Measurements from ENCODE around the gene KLHL22. TPM values are rescaled to one million over a fixed set of nuclear protein-coding genes. Genes with fewer than 3 reads are reported as not detected.
"Not testable (repeated sequence)": the region's sequence is repeated elsewhere in the genome, so short reads cannot be mapped to it uniquely, and the experiment has no call there.

The KLHL22 gene, protein sequence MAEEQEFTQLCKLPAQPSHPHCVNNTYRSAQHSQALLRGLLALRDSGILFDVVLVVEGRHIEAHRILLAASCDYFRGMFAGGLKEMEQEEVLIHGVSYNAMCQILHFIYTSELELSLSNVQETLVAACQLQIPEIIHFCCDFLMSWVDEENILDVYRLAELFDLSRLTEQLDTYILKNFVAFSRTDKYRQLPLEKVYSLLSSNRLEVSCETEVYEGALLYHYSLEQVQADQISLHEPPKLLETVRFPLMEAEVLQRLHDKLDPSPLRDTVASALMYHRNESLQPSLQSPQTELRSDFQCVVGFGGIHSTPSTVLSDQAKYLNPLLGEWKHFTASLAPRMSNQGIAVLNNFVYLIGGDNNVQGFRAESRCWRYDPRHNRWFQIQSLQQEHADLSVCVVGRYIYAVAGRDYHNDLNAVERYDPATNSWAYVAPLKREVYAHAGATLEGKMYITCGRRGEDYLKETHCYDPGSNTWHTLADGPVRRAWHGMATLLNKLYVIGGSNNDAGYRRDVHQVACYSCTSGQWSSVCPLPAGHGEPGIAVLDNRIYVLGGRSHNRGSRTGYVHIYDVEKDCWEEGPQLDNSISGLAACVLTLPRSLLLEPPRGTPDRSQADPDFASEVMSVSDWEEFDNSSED
- total RNA-seq (10 to 100 TPM; 17.9 to 25.8 (median 20.6) TPM), polyA plus RNA-seq (19.1 TPM)
- long read RNA-seq, donor 1, transcript KLHL22-201 (7 exons, 2,616 nt), result major isoform, 19 of 48 reads
- long read RNA-seq, donor 1, partial matches to known transcripts, result 16 of 48 reads
- long read RNA-seq, donor 1, other reads (novel, unspliced or antisense), result 13 of 48 reads
- long read RNA-seq, donor 2, transcript KLHL22-201 (7 exons, 2,616 nt), result major isoform, 31 of 46 reads
- long read RNA-seq, donor 2, partial matches to known transcripts, result 9 of 46 reads
- long read RNA-seq, donor 2, other reads (novel, unspliced or antisense), result 6 of 46 reads
- long read RNA-seq, donor 3, transcript KLHL22-201 (7 exons, 2,616 nt), result major isoform, 39 of 81 reads
- long read RNA-seq, donor 3, partial matches to known transcripts, result 19 of 81 reads
- long read RNA-seq, donor 3, other reads (novel, unspliced or antisense), result 23 of 81 reads
- long read RNA-seq, donor 4, transcript KLHL22-201 (7 exons, 2,616 nt), result major isoform, 20 of 40 reads
- long read RNA-seq, donor 4, partial matches to known transcripts, result 12 of 40 reads
- long read RNA-seq, donor 4, other reads (novel, unspliced or antisense), result 8 of 40 reads

GRCh38 chr22:20494978-20495860 lies at the start of gene KLHL22:
TSS of gene KLHL22 (minus strand) at chr22:20495795. CDS start at chr22:20489211, 6,584 bp downstream.
- ATAC-seq (peak; percentile 13 to 41), DNase-seq (peak in 2 of 3 donors; percentile 61 to 75)
- intact Hi-C loops (cut with DNase I), result loop anchor here in 1 of 4 donors (10.0 kb wide), 1 partner anchor 60 kb away; the partner anchor contains the start of gene SCARF2
- under 1% methylated on average over 108 of the region's 108 CpGs for WGBS
- H3K27ac ChIP-seq (ENCODE audit: low read length), result peak within 1 kb of the TSS; percentile 89
- peak within 1 kb of the TSS; percentile 88 for H3K4me3 ChIP-seq (ENCODE audit: low read length)
- peaks cover 2% of the 10 kb centered on the region for H3K4me1 ChIP-seq (ENCODE audit: control insufficient read depth, insufficient read depth, low read length)
- no peaks in the 10 kb centered on the region for H3K27me3 ChIP-seq (ENCODE audit: control insufficient read depth, insufficient read depth)
- no peaks in the 10 kb centered on the region for H3K9me3 ChIP-seq (ENCODE audit: control insufficient read depth, low read length)

DNA sequence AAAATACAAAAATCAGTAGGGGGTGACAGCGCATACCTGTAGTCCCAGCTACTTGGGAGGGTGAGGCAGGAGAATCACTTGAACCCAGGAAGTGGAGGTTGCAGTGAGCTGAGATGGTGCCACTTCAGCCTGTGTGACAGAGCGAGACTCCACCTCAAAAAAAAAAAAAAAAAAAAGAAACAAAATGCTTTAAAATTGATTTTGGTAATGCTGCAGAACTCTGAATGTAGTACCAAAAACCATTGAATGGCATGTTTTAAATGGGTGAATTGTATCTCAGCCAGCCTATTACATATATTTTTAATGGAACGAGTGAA lies 49.7 kb upstream of the KLHL22 start:
- H3K27me3 ChIP-seq (ENCODE audit: control insufficient read depth, insufficient read depth); H3K4me3 ChIP-seq (ENCODE audit: low read length); H3K4me1 ChIP-seq (ENCODE audit: control insufficient read depth, insufficient read depth, low read length); DNase-seq; H3K9me3 ChIP-seq (ENCODE audit: control insufficient read depth, low read length); H3K27ac ChIP-seq (ENCODE audit: low read length); ATAC-seq; intact Hi-C loops (cut with DNase I): not testable (repeated sequence)
- 94% methylated on average over 3 of the region's 3 CpGs for WGBS

DNA sequence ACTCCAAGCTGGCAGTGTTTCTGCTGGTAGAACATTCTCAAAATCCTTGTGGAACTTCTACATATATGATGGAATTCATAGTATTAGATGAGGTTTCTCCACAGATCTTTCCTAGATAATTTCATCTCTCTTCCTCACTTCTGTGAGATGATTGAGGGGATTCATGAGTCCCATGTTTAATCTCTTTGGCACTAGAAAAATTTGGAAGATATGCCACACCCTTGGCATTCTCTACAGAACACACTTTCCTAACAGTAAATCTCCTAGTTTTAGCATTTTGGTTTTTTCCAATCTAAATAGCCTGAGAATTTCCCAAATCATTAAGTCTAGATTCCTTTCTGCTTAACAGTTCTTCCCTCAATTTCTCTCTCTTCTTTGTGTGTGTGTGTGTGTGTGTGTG lies 47.1 kb upstream of the KLHL22 start:
- H3K4me1 ChIP-seq (ENCODE audit: control insufficient read depth, insufficient read depth, low read length), result peaks cover 2% of the 10 kb centered on the region
- no peak for ATAC-seq
- DNase-seq, result no peak
- H3K9me3 ChIP-seq (ENCODE audit: control insufficient read depth, low read length), result no peaks in the 10 kb centered on the region
- no peaks in the 10 kb centered on the region for H3K27me3 ChIP-seq (ENCODE audit: control insufficient read depth, insufficient read depth)
- no peak overlapping the region for H3K27ac ChIP-seq (ENCODE audit: low read length)
- H3K4me3 ChIP-seq (ENCODE audit: low read length), result no peak overlapping the region
- intact Hi-C loops (cut with DNase I), result no loop called here

- intact Hi-C loops (cut with DNase I), result no loop called here
- ATAC-seq (no peak), DNase-seq (no peak)
- H3K4me1 ChIP-seq (ENCODE audit: control insufficient read depth, insufficient read depth, low read length), result peaks cover 5% of the 10 kb centered on the region
- H3K9me3 ChIP-seq (ENCODE audit: control insufficient read depth, low read length), result no peaks in the 10 kb centered on the region
- H3K27me3 ChIP-seq (ENCODE audit: control insufficient read depth, insufficient read depth), result no peaks in the 10 kb centered on the region
- no peak overlapping the region for H3K27ac ChIP-seq (ENCODE audit: low read length)
- H3K4me3 ChIP-seq (ENCODE audit: low read length), result no peak overlapping the region
- 97% methylated on average over 3 of the region's 3 CpGs for WGBS
These were observed 46.5 kb upstream of the KLHL22 start for GRCh38 chr22:20542055-20542454.

DNA sequence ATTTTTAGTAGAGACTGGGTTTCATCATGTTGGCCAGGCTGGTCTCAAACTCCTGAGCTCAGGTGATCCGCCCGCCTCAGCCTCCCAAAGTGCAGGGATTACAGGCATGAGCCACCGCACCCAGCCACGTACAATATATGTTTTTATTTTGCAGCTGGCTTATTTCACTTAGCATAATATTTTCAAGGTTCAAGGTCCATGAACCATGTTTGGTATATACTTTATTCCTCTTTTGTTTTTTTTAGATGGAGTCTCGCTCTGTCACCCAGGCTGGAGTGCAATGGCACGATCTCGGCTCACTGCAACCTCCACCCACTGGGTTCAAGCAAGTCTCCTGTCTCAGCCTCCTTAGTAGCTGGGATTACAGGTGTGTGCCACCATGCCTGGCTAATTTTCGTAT lies 43.3 kb upstream of the KLHL22 start:
- not testable (repeated sequence) for ATAC-seq
- peaks cover 13% of the 10 kb centered on the region for H3K4me1 ChIP-seq (ENCODE audit: control insufficient read depth, insufficient read depth, low read length)

GRCh38 chr22:20537983-20538382 lies 42.4 kb upstream of the KLHL22 start:
- intact Hi-C loops (cut with DNase I), result no loop called here
- 93% methylated on average over 7 of the region's 7 CpGs for WGBS
- Histone ChIP-seq H3K9me3 (ENCODE audit: control insufficient read depth, low read length) (no peaks in the 10 kb centered on the region), H3K4me3 (ENCODE audit: low read length) (no peak overlapping the region), H3K27ac (ENCODE audit: low read length) (no peak overlapping the region), H3K27me3 (ENCODE audit: control insufficient read depth, insufficient read depth) (no peaks in the 10 kb centered on the region), H3K4me1 (ENCODE audit: control insufficient read depth, insufficient read depth, low read length) (peaks cover 20% of the 10 kb centered on the region)
- ATAC-seq (no peak), DNase-seq (no peak)

More for the DNA sequence above, 43.3 kb upstream of the KLHL22 start:
- H3K27me3 ChIP-seq (ENCODE audit: control insufficient read depth, insufficient read depth); H3K4me3 ChIP-seq (ENCODE audit: low read length); H3K27ac ChIP-seq (ENCODE audit: low read length); H3K9me3 ChIP-seq (ENCODE audit: control insufficient read depth, low read length); intact Hi-C loops (cut with DNase I); DNase-seq: not testable (repeated sequence)
- WGBS, result 98% methylated on average over 8 of the region's 8 CpGs

DNA sequence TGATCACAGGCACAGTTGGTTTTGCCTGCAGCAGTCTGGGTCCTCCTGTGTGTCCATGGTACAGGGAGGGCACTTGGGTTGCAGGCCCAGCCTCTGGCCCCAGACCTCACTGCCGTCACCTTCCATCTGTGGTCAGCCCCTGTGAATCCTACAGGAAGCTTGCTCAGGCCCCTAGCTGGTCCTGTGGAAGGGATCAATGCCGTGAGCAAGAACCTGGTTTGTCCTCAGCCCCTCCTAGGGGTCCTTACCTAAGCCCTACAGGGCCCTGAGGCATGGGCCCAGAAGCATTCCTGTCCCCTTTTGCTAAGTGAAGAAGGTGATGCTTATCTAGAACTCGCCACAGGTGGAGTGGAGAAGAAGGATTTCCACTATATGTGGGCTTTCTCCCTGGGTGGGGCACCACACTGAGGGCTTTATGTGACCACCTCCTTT lies 41.7 kb upstream of the KLHL22 start:
- ATAC-seq, result no peak
- peaks cover 27% of the 10 kb centered on the region for H3K4me1 ChIP-seq (ENCODE audit: control insufficient read depth, insufficient read depth, low read length)
- no peaks in the 10 kb centered on the region for H3K9me3 ChIP-seq (ENCODE audit: control insufficient read depth, low read length)
- 93% methylated on average over 3 of the region's 3 CpGs for WGBS
- H3K27ac ChIP-seq (ENCODE audit: low read length), result no peak overlapping the region
- no peak for DNase-seq
- no peak overlapping the region for H3K4me3 ChIP-seq (ENCODE audit: low read length)
- intact Hi-C loops (cut with DNase I), result no loop called here
- no peaks in the 10 kb centered on the region for H3K27me3 ChIP-seq (ENCODE audit: control insufficient read depth, insufficient read depth)

DNA sequence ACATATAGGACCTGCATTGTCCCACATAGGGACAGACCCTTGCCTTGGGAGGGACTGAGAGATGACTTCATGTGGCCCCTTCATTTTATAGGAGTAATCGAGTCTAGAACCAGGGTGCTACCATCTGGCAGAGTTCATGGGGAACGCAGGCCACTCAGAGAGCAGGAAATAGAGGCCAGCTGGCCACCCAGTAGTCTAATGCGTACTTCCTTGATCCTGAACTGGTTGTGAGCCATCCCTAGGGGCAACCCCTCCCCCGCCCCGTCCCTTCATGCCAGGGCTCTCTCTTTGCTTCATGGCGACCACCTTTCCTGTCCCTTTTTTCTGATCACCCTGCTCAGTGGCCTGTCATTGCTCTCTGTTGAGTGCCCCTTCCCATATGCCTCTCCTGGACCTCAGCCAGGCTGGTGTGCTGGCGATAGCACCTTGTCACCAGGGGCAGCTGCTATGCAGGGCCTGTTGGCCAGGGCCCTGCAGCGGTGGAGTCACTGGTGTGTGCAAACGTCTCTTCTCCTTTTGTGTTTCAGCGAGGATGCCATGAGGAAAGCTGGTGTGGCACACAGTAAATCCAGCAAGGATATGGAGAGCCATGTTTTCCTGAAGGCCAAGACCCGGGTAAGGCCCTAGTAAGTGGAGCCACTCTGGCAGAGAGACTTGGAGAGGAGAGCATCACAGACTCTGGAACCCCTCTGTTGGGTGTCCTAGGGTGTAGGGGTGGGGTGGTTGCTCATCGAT lies 41.2 kb upstream of the KLHL22 start:
- peaks cover 33% of the 10 kb centered on the region for H3K4me1 ChIP-seq (ENCODE audit: control insufficient read depth, insufficient read depth, low read length)
- no peak overlapping the region for H3K4me3 ChIP-seq (ENCODE audit: low read length)
- WGBS, result 65% methylated on average over 12 of the region's 12 CpGs
- H3K27ac ChIP-seq (ENCODE audit: low read length), result peak overlapping the region; percentile 16
- ATAC-seq (peak in 1 of 2 donors; percentile 31), DNase-seq (peak in 2 of 3 donors; percentile 74 to 77)
- no peaks in the 10 kb centered on the region for H3K9me3 ChIP-seq (ENCODE audit: control insufficient read depth, low read length)
- no peaks in the 10 kb centered on the region for H3K27me3 ChIP-seq (ENCODE audit: control insufficient read depth, insufficient read depth)
- intact Hi-C loops (cut with DNase I), result no loop called here

DNA sequence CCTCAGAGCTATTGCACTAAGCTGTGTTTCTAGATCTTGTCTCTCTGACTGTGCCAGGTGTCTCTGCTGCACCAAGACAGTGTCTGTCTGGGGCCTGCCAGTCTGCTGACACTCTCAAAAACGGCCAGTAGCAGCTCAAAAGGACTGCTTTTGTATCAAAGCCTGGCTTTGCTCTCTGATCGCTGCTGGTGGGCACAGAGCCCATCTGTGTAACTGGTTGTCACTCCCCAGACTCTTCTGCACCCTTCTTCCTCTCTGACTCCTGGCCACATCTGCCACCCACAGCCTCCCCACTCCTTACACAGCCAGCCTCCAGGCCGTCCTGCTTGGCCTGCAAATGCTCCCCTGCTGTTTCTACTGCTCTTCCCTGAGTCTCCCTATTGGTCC lies 38.3 kb upstream of the KLHL22 start:
- H3K4me1 ChIP-seq (ENCODE audit: control insufficient read depth, insufficient read depth, low read length), result peaks cover 48% of the 10 kb centered on the region
- no peak for ATAC-seq
- WGBS, result 39% methylated on average over 3 of the region's 3 CpGs

More for the DNA sequence above, 38.3 kb upstream of the KLHL22 start:
- H3K27me3 ChIP-seq (ENCODE audit: control insufficient read depth, insufficient read depth), result no peaks in the 10 kb centered on the region
- H3K4me3 ChIP-seq (ENCODE audit: low read length), result no peak overlapping the region
- DNase-seq, result no peak
- intact Hi-C loops (cut with DNase I), result no loop called here
- H3K9me3 ChIP-seq (ENCODE audit: control insufficient read depth, low read length), result no peaks in the 10 kb centered on the region
- H3K27ac ChIP-seq (ENCODE audit: low read length), result peak overlapping the region; percentile 47

Measured in right cardiac atrium (tissue), 5 donors.